K562 (cell line): ENCODE results near the gene NDST3. TPM values are rescaled to one million over a fixed set of nuclear protein-coding genes. Genes with fewer than 3 reads are reported as not detected.

Experiments used
- ATAC-seq: fragments of 200-7000 bp; cut with Tn5 transposase; 3 replicates; pipeline ENCODE4 v1.9.1; 2020; ENCODE audit warnings: moderate library complexity
- BruUV-seq: library from RNA; stranded (reverse); fragments of 400-500 nt; replicated peaks from 2 replicates; lab custom pipeline; 2021; lab: Mats Ljungman, UMichigan
- CTCF ChIA-PET: fragments of 300-600 bp; formaldehyde crosslinking; extraction: SDS; loops from one replicate; lab custom pipeline; 2021; ENCODE audit warnings: low intra/inter-chr PET ratio; lab: Yijun Ruan, JAX
- POLR2A ChIA-PET: fragments of 300-600, 350-650 bp; sonication (Branson Sonifier 250); formaldehyde crosslinking; extraction: SDS; loops from one replicate; lab custom pipeline; 2021; ENCODE audit warnings: antibody characterized with exemption, inconsistent platforms; lab: Yijun Ruan, JAX
- DNase-seq, 4 experiments: peaks; one replicate each; pipeline versions ENCODE4 v3.0.0 to v3.0.0-alpha.2; 2011 to 2018; ENCODE audit warnings: low spot score in 3 of 4, mixed read lengths in 3 of 4; ENCODE audit errors: extremely low read depth in 1 of 4
- FAIRE-seq: peaks from 2 replicates; lab custom pipeline; 2011; peaks lifted over from hg19 to GRCh38; lab: Jason Lieb, UNC
- H2AFZ ChIP-seq: 2 replicates; pipeline ENCODE4 v1.6.0; 2011; ENCODE audit warnings: low read depth, low read length, control low read depth, inconsistent platforms
- H3K27ac ChIP-seq: fragments of 200-600 bp; 3 replicates; pipeline ENCODE4 v1.8.0; 2011; ENCODE audit warnings: low read depth, mild to moderate bottlenecking, control low read depth, inconsistent platforms, low read length, moderate library complexity, mixed read lengths; ENCODE audit errors: extremely low read depth
- H3K27me3 ChIP-seq, 2 experiments: fragments of 300-600 bp in 1 of 2; 2 replicates in 1 of 2; 3 replicates in 1 of 2; pipeline versions ENCODE4 v1.6.0 to v1.8.0; 2011; ENCODE audit warnings: inconsistent platforms in 2 of 2, low read length in 2 of 2, mild to moderate bottlenecking in 1 of 2, mixed read lengths in 1 of 2, moderate library complexity in 1 of 2; ENCODE audit not compliant: control insufficient read depth in 2 of 2, insufficient read depth in 2 of 2
- H3K36me3 ChIP-seq: fragments of 300-600 bp; 3 replicates; pipeline ENCODE4 v1.8.0; 2011; ENCODE audit warnings: mild to moderate bottlenecking, low read length, inconsistent platforms; ENCODE audit not compliant: control insufficient read depth, insufficient read depth
- H3K4me1 ChIP-seq, 2 experiments: fragments of 200-600 bp in 1 of 2; replicated peaks in 1 of 2; 2 replicates in 1 of 2; 3 replicates in 1 of 2; pipeline versions ENCODE4 v1.5.1 to v1.8.0; 2011; ENCODE audit warnings: inconsistent platforms in 2 of 2, low read length in 2 of 2, mild to moderate bottlenecking in 1 of 2, mixed read lengths in 1 of 2, moderate library complexity in 1 of 2; ENCODE audit not compliant: control insufficient read depth in 2 of 2, insufficient read depth in 2 of 2
- H3K4me2 ChIP-seq: 2 replicates; pipeline ENCODE4 v1.6.1; 2011; ENCODE audit warnings: low read length, control low read depth, inconsistent platforms, mixed read lengths; ENCODE audit not compliant: insufficient read depth
- H3K4me3 ChIP-seq: fragments of 200-600 bp; sonication (generic), shearing (Covaris generic); 2 replicates; pipeline ENCODE4 v1.5.1; 2016; ENCODE audit warnings: control low read depth, inconsistent platforms
- H3K79me2 ChIP-seq: fragments of 200-600 bp; 3 replicates; pipeline ENCODE4 v1.8.0; 2011; ENCODE audit warnings: low read length, inconsistent platforms; ENCODE audit not compliant: control insufficient read depth, insufficient read depth
- H3K9ac ChIP-seq, 2 experiments: 2 replicates each; pipeline versions ENCODE4 v1.6.0 to v1.6.1; 2011; ENCODE audit warnings: low read depth in 2 of 2, low read length in 2 of 2, control low read depth in 1 of 2, inconsistent platforms in 1 of 2, mild to moderate bottlenecking in 1 of 2, mixed read lengths in 1 of 2; ENCODE audit not compliant: insufficient read depth in 1 of 2
- H3K9me1 ChIP-seq: one replicate; pipeline ENCODE4 v1.6.0; 2011; ENCODE audit warnings: inconsistent platforms, mild to moderate bottlenecking, low read length, moderate library complexity; ENCODE audit not compliant: control insufficient read depth, insufficient read depth
- H3K9me3 ChIP-seq: replicated peaks from 2 replicates; pipeline ENCODE4 v1.5.1; 2011; ENCODE audit warnings: low read depth, low read length, inconsistent platforms; ENCODE audit not compliant: control insufficient read depth, insufficient read depth
- H4K20me1 ChIP-seq: replicated peaks from 2 replicates; pipeline ENCODE4 v1.6.1; 2011; ENCODE audit warnings: low read length, inconsistent platforms, mixed read lengths; ENCODE audit not compliant: control insufficient read depth, insufficient read depth
- FOXA1 ChIP-seq: fragments of 450-650 bp; IDR thresholded peaks from 2 replicates; pipeline ENCODE4 v1.6.1; 2016; ENCODE audit warnings: mild to moderate bottlenecking, borderline replicate concordance
- SIN3B ChIP-seq: fragments of 450-650 bp; IDR thresholded peaks from 2 replicates; pipeline ENCODE4 v1.6.1; 2017; ENCODE audit warnings: low read depth, mild to moderate bottlenecking, moderate library complexity
- ZKSCAN3 ChIP-seq: fragments of 250-450 bp; sonication (Bioruptor Pico); IDR thresholded peaks from 2 replicates; pipeline ENCODE4 v1.4.0; 2020
- ZNF347 ChIP-seq: fragments of 450-650 bp; formaldehyde crosslinking; IDR thresholded peaks from 2 replicates; pipeline ENCODE4 v1.4.0; 2020; ENCODE audit warnings: low read depth, mild to moderate bottlenecking, moderate library complexity
- ZNF384 ChIP-seq: IDR thresholded peaks from 2 replicates; pipeline ENCODE4 v1.6.1; 2012; ENCODE audit warnings: low read depth, low read length, improper control_type of control experiment
- WGBS: fragments of 100-300 bp; shearing (Covaris generic); methylation state at CpG from one replicate; pipeline ENCODE4 v1.1.6; 2016; ENCODE audit warnings: low coverage, mixed read lengths; ENCODE audit not compliant: insufficient coverage; ENCODE audit errors: missing lambda C conversion rate; 5-methylcytosine and 5-hydroxymethylcytosine counted together
- in situ Hi-C: fragments of 300-500 bp; cut with MboI; formaldehyde crosslinking; loops from 4 replicates; pipeline ENCODE4 v1.15.0; 2018; ENCODE audit warnings: inconsistent platforms, mixed read lengths
- intact Hi-C: fragments of 100-400 bp; cut with micrococcal nuclease; formaldehyde crosslinking; loops from 2 replicates; pipeline ENCODE4 v1.14.2; 2022
- polyA plus RNA-seq, 8 experiments: library from polyadenylated mRNA; depleted of rRNA in 4 of 8; stranded (reverse) in 5 of 8; unstranded in 3 of 8; fragments of >200 nt; fragmentation: Nextera tagmentation in 2 of 8; fragmentation: Illumina TruSeq in 1 of 8; extraction: Ambion mirVana in 2 of 8; extraction: Trizol in 1 of 8; gene quantifications; 2 replicates each; pipeline versions ENCODE4 v1.2.1 to v1.2.3, GENCODE V29; 2011 to 2014; ENCODE audit warnings: inconsistent platforms in 1 of 8, missing spikeins in 1 of 8
- total RNA-seq, 7 experiments: library from RNA; depleted of rRNA in 6 of 7; stranded (reverse); fragments of >200 nt in 6 of 7; fragmentation: Illumina TruSeq in 2 of 7; extraction: Trizol in 2 of 7; gene quantifications; 2 replicates each; pipeline versions ENCODE4 v1.2.1 to v1.2.3, GENCODE V29; 2011 to 2021; ENCODE audit warnings: low replicate concordance in 1 of 7
- TF ChIP-seq, protein P1 (sequence below): sonication (generic); formaldehyde crosslinking; IDR thresholded peaks from 2 replicates; pipeline ENCODE4 v1.8.0; 2023; ENCODE audit warnings: mild to moderate bottlenecking, missing genetic modification reagents
- TF ChIP-seq, protein P2 (sequence below): sonication (generic); formaldehyde crosslinking; IDR thresholded peaks from 2 replicates; pipeline ENCODE4 v1.8.1; 2023; ENCODE audit warnings: missing genetic modification reagents, mild to moderate bottlenecking, borderline replicate concordance

Gene NDST3
- total and polyA plus RNA-seq, 9 of the 15 experiments (the other 6 are each of a cell fraction or from before 2014, with no cell fraction given): not detected

DNA sequence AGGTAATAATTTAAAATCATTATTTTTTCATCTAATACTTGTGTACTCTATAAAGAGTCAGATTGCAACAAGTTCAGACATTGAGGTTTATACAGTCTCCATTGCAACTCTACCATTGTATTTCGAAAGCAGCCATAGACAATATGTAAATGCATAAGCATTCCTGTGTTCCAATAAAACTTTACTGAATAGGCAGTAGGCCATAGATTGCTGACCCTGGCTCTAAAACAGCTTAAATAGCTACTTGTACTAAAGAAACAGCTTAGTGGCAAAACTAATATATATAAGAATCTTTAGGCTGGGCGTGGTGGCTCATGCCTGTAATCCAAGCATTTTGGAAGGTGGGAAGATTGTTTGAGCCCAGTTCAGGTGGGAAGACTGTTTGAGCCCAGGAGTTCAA is 203.2 kb downstream of the NDST3 start:
- Histone ChIP-seq H3K36me3 (no peaks in the 10 kb centered on the region), H3K4me3 (no peak overlapping the region), H3K79me2 (no peaks in the 10 kb centered on the region), H3K4me1 (no peaks in the 10 kb centered on the region), H3K9ac (no peak overlapping the region), H3K27ac (no peak overlapping the region), H3K27me3 (no peaks in the 10 kb centered on the region), H3K9me1 (no peaks in the 10 kb centered on the region), H2AFZ (no peak overlapping the region), H3K4me2 (no peak overlapping the region), H3K9me3 (no peaks in the 10 kb centered on the region), H4K20me1 (no peaks in the 10 kb centered on the region)
- FAIRE-seq (no peak), DNase-seq (no peak), ATAC-seq (no peak)
- ChIA-PET CTCF (no interaction called here), POLR2A (no interaction called here)
- in situ Hi-C loops (no loop called here), intact Hi-C loops (no loop called here)
- no TSS peak for BruUV-seq
- no peak for TF ChIP-seq ZKSCAN3
- TF ChIP-seq, protein P1, sequence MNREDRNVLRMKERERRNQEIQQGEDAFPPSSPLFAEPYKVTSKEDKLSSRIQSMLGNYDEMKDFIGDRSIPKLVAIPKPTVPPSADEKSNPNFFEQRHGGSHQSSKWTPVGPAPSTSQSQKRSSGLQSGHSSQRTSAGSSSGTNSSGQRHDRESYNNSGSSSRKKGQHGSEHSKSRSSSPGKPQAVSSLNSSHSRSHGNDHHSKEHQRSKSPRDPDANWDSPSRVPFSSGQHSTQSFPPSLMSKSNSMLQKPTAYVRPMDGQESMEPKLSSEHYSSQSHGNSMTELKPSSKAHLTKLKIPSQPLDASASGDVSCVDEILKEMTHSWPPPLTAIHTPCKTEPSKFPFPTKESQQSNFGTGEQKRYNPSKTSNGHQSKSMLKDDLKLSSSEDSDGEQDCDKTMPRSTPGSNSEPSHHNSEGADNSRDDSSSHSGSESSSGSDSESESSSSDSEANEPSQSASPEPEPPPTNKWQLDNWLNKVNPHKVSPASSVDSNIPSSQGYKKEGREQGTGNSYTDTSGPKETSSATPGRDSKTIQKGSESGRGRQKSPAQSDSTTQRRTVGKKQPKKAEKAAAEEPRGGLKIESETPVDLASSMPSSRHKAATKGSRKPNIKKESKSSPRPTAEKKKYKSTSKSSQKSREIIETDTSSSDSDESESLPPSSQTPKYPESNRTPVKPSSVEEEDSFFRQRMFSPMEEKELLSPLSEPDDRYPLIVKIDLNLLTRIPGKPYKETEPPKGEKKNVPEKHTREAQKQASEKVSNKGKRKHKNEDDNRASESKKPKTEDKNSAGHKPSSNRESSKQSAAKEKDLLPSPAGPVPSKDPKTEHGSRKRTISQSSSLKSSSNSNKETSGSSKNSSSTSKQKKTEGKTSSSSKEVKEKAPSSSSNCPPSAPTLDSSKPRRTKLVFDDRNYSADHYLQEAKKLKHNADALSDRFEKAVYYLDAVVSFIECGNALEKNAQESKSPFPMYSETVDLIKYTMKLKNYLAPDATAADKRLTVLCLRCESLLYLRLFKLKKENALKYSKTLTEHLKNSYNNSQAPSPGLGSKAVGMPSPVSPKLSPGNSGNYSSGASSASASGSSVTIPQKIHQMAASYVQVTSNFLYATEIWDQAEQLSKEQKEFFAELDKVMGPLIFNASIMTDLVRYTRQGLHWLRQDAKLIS (CRISPR knock-in tag): no peak
- no peak for TF ChIP-seq ZNF347 (CRISPR knock-in tag)
- TF ChIP-seq, protein P2, sequence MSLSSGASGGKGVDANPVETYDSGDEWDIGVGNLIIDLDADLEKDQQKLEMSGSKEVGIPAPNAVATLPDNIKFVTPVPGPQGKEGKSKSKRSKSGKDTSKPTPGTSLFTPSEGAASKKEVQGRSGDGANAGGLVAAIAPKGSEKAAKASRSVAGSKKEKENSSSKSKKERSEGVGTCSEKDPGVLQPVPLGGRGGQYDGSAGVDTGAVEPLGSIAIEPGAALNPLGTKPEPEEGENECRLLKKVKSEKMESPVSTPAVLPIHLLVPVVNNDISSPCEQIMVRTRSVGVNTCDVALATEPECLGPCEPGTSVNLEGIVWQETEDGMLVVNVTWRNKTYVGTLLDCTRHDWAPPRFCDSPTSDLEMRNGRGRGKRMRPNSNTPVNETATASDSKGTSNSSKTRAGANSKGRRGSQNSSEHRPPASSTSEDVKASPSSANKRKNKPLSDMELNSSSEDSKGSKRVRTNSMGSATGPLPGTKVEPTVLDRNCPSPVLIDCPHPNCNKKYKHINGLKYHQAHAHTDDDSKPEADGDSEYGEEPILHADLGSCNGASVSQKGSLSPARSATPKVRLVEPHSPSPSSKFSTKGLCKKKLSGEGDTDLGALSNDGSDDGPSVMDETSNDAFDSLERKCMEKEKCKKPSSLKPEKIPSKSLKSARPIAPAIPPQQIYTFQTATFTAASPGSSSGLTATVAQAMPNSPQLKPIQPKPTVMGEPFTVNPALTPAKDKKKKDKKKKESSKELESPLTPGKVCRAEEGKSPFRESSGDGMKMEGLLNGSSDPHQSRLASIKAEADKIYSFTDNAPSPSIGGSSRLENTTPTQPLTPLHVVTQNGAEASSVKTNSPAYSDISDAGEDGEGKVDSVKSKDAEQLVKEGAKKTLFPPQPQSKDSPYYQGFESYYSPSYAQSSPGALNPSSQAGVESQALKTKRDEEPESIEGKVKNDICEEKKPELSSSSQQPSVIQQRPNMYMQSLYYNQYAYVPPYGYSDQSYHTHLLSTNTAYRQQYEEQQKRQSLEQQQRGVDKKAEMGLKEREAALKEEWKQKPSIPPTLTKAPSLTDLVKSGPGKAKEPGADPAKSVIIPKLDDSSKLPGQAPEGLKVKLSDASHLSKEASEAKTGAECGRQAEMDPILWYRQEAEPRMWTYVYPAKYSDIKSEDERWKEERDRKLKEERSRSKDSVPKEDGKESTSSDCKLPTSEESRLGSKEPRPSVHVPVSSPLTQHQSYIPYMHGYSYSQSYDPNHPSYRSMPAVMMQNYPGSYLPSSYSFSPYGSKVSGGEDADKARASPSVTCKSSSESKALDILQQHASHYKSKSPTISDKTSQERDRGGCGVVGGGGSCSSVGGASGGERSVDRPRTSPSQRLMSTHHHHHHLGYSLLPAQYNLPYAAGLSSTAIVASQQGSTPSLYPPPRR (CRISPR knock-in tag): no peak
- TF ChIP-seq FOXA1: no peak
- no peak for TF ChIP-seq ZNF384
- TF ChIP-seq SIN3B: no peak
- WGBS: 0% methylated on average over 2 of the region's 2 CpGs
